BJ (cell line): ENCODE results near the gene TNNI2. TPM values are rescaled to one million over a fixed set of nuclear protein-coding genes. Genes with fewer than 3 reads are reported as not detected.

Experiments used
- CTCF ChIA-PET: fragments of 350-600 bp; formaldehyde crosslinking; extraction: SDS; loops from one replicate; lab custom pipeline; 2021; ENCODE audit warnings: antibody characterized with exemption, inconsistent platforms; lab: Yijun Ruan, JAX
- POLR2A ChIA-PET: fragments of 300-600 bp; sonication (Branson Sonifier 250); formaldehyde crosslinking; extraction: SDS; loops from one replicate; lab custom pipeline; 2021; ENCODE audit warnings: antibody characterized with exemption; lab: Charles Lee
- DNase-seq: peaks from one replicate; pipeline ENCODE4 v3.0.0-alpha.2; 2011; ENCODE audit warnings: low read depth
- H3K27me3 ChIP-seq: 2 replicates; pipeline ENCODE4 v1.6.0; 2011; ENCODE audit warnings: low read length; ENCODE audit not compliant: control insufficient read depth, insufficient read depth
- H3K36me3 ChIP-seq: 2 replicates; pipeline ENCODE4 v1.5.1; 2011; ENCODE audit warnings: low read length; ENCODE audit not compliant: control insufficient read depth, insufficient read depth
- H3K4me3 ChIP-seq: 2 replicates; pipeline ENCODE4 v1.5.1; 2011; ENCODE audit warnings: low read depth, mild to moderate bottlenecking, control low read depth, low read length
- polyA plus RNA-seq: library from polyadenylated mRNA; depleted of rRNA; stranded (reverse); fragments of >200 nt; gene quantifications from 2 replicates; pipeline ENCODE4 v1.2.3, GENCODE V29; 2011
- TF ChIP-seq, protein P1 (sequence below): IDR thresholded peaks from 2 replicates; pipeline ENCODE4 v1.5.1; 2011; ENCODE audit warnings: low read depth, mild to moderate bottlenecking, control low read depth, inconsistent platforms, low read length, moderate library complexity; ENCODE audit not compliant: insufficient read depth

Gene TNNI2
- polyA plus RNA-seq, 1 experiment, result not detected

DNA sequence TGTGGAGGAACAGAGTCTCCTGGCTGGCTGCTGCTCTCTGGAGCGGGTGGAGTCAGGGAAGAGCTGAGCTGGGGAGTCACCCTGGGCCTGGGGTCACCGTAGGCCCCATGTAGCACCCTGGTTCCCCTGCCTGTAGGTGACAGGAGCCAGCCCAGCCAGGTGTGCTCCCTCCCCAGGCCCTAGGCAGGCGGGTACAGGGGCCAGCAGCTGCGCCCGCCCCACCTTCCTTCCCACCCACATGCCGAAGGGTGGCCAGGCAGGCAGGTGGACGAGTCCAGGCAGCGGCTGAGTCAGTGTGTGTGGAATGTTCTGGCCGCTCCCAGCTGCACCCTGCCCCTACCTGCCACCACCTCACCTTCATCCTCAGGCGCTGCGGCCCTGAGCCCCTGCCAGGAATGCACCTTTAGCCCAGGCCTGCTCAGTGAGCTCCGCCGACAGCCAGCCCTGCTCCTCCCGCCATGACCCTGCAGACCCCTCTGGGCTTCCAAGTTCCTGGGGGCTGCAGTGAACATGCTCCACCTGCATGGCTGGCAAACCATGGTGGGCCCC, 4.6 kb upstream of the TNNI2 start:
- no peak for DNase-seq
- POLR2A ChIA-PET, result no interaction called here
- Histone ChIP-seq H3K4me3 (no peak overlapping the region), H3K36me3 (no peaks in the 10 kb centered on the region), H3K27me3 (peaks cover 2% of the 10 kb centered on the region; the same call in 1 of the 2 replicates)
- TF ChIP-seq, protein P1, sequence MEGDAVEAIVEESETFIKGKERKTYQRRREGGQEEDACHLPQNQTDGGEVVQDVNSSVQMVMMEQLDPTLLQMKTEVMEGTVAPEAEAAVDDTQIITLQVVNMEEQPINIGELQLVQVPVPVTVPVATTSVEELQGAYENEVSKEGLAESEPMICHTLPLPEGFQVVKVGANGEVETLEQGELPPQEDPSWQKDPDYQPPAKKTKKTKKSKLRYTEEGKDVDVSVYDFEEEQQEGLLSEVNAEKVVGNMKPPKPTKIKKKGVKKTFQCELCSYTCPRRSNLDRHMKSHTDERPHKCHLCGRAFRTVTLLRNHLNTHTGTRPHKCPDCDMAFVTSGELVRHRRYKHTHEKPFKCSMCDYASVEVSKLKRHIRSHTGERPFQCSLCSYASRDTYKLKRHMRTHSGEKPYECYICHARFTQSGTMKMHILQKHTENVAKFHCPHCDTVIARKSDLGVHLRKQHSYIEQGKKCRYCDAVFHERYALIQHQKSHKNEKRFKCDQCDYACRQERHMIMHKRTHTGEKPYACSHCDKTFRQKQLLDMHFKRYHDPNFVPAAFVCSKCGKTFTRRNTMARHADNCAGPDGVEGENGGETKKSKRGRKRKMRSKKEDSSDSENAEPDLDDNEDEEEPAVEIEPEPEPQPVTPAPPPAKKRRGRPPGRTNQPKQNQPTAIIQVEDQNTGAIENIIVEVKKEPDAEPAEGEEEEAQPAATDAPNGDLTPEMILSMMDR, result no peak
- CTCF ChIA-PET, result interaction anchor here (0.6 to 13.1 kb wide), 22 partner anchors 15 to 330 kb away, joined by 3 to 510 read pairs (median 12); partner anchors contain the start of genes KRTAP5-6, LSP1 and MRPL23

GRCh38 chr11:1834779-1835670, 3.8 kb upstream of the TNNI2 start, which contains the start of gene SYT8:
Gene SYT8 (plus strand): TSS chr11:1834990. CDS start chr11:1835106, 116 bp downstream.
- CTCF ChIA-PET, result interaction anchor here (0.7 to 13.1 kb wide), 13 partner anchors 14 to 329 kb away, joined by 3 to 510 read pairs (median 30); partner anchors contain the start of genes LSP1 and MRPL23
- Histone ChIP-seq H3K36me3 (no peaks in the 10 kb centered on the region), H3K4me3 (no peak within 1 kb of the TSS), H3K27me3 (peaks cover 2% of the 10 kb centered on the region; the same call in 1 of the 2 replicates)
- TF ChIP-seq, protein P1, result no peak
- no peak for DNase-seq
- POLR2A ChIA-PET, result no interaction called here

DNA sequence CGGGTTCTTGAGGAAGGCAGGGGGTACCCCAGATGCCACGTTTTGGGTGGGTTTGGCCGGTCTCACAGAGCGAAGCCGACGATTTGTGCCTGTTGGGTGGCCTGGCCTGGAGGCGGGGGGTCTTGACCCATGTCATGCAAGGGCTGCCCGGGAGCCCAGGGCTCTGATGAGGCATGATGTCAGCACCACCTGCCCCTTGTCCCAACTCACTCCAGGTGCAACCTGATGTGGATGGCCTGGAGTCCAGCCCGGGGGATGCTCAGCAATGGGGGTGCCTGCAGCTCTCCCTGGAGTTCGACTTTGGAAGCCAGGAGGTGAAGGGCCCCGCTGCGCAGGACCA, 3.1 kb upstream of the TNNI2 start:
- ChIA-PET POLR2A (no interaction called here), CTCF (interaction anchor here (0.8 to 13.1 kb wide), 8 partner anchors 13 to 329 kb away, joined by 3 to 510 read pairs (median 36); partner anchors contain the start of gene LSP1)
- H3K36me3 ChIP-seq, result no peaks in the 10 kb centered on the region
- TF ChIP-seq, protein P1, result no peak
- H3K27me3 ChIP-seq, result peaks cover 2% of the 10 kb centered on the region; the same call in 1 of the 2 replicates
- no peak overlapping the region for H3K4me3 ChIP-seq
- no peak for DNase-seq

GRCh38 chr11:1836011-1836945, 2.5 kb upstream of the TNNI2 start:
- ChIA-PET CTCF (interaction anchor here (0.8 to 13.1 kb wide), 13 partner anchors 13 to 328 kb away, joined by 3 to 510 read pairs (median 6); partner anchors contain the start of genes H19 and LSP1), POLR2A (no interaction called here)
- no peak overlapping the region for H3K4me3 ChIP-seq
- TF ChIP-seq, protein P1, result no peak
- peaks cover 2% of the 10 kb centered on the region; the same call in 1 of the 2 replicates for H3K27me3 ChIP-seq
- DNase-seq, result no peak
- H3K36me3 ChIP-seq, result no peaks in the 10 kb centered on the region
